ENCODE measurements around the gene TLR8.

Gene TLR8

DNA sequence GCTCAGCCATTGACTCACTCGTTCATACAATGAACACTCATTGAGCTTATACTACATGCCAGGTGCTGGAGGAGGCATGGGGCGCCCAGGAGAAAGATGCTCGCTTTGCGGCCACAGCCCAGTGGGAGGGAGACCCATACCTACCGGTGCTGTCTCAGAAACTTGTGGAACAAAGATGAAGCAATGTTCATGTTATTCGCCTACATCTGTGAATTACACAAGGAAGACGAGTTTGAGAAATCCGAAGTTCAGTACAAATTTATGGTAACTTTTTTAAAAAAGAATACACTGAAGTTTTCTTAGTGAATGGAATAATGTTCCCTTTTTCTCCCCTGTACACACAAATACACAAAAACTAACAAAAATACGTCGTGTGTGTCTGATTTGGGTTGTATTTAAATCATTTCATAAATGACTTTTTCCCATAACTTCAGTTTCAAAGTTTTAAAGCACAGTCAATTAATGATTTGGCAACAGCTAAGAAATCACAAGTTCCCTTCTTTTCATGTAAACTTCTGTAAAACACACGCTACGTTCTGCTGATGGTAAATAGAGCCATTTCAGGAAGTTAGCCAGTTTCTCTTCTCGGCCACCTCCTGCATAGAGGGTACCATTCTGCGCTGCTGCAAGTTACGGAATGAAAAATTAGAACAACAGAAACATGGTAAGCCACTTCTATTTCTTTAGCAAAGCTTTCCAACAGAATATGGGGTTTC lies at the start of gene TLR8:
TSS of gene TLR8 (plus strand) at position 575 of the 716 bp plus-strand sequence. CDS start at position 662, 87 bp downstream.
- H3K4me1 ChIP-seq (ENCODE audit: control insufficient read depth, insufficient read depth, low read length, unreplicated experiment) = no peaks in the 10 kb centered on the region
- H3K27me3 ChIP-seq (ENCODE audit: insufficient read depth, low read length) = no peaks in the 10 kb centered on the region
- no peak within 1 kb of the TSS for H3K27ac ChIP-seq (ENCODE audit: low read depth, low read length)
- H2AFZ ChIP-seq (ENCODE audit: low read length, unreplicated experiment) = no peak within 1 kb of the TSS
- no peak within 1 kb of the TSS for H3K4me3 ChIP-seq (ENCODE audit: low read depth, low read length)
- no peaks in the 10 kb centered on the region for H3K79me2 ChIP-seq (ENCODE audit: control insufficient read depth, insufficient read depth, low read length, unreplicated experiment)
- H3K36me3 ChIP-seq (ENCODE audit: insufficient read depth, low read length) = no peaks in the 10 kb centered on the region

DNA sequence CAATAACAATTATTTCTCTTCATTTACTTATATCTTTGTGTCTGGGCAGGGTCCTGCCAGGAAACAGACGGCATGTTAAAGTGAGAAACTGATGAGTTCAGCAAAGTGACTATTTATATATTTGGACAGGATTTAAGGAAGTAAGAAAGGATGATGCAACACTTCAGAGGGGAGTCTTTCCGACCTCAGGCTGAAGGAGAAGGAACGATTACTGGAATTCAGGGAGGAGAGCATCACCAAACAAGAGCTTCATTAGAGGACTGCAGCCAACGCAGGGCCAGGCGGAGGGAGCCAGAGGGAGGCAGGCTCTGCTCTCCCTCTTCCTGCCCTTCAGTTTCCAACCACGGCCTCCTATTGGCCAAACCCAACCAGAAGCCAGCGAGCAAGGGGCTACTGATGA lies 41.1 kb upstream of the TLR8 start:
- Histone ChIP-seq H2AFZ (ENCODE audit: low read length, unreplicated experiment) (no peak overlapping the region), H3K27ac (ENCODE audit: low read depth, low read length) (no peak overlapping the region), H3K36me3 (ENCODE audit: insufficient read depth, low read length) (no peaks in the 10 kb centered on the region), H3K4me3 (ENCODE audit: low read depth, low read length) (no peak overlapping the region), H3K4me1 (ENCODE audit: control insufficient read depth, insufficient read depth, low read length, unreplicated experiment) (no peaks in the 10 kb centered on the region), H3K27me3 (ENCODE audit: insufficient read depth, low read length) (0 out of 2 replicates have a peak, but pooled peaks cover 4% of the 10 kb centered on the region), H3K79me2 (ENCODE audit: control insufficient read depth, insufficient read depth, low read length, unreplicated experiment) (no peaks in the 10 kb centered on the region)

GRCh38 chrX:12866451-12867377 lies 39.7 kb upstream of the TLR8 start, which contains the start of gene TLR7:
Gene TLR7 (plus strand): TSS chrX:12867072. CDS start chrX:12867579, 507 bp downstream.
- no peaks in the 10 kb centered on the region for H3K4me1 ChIP-seq (ENCODE audit: control insufficient read depth, insufficient read depth, low read length, unreplicated experiment)
- no peaks in the 10 kb centered on the region for H3K36me3 ChIP-seq (ENCODE audit: insufficient read depth, low read length)
- H2AFZ ChIP-seq (ENCODE audit: low read length, unreplicated experiment) = no peak within 1 kb of the TSS
- H3K27ac ChIP-seq (ENCODE audit: low read depth, low read length) = no peak within 1 kb of the TSS
- no peaks in the 10 kb centered on the region for H3K79me2 ChIP-seq (ENCODE audit: control insufficient read depth, insufficient read depth, low read length, unreplicated experiment)
- 0 out of 2 replicates have a peak, but pooled peaks cover 4% of the 10 kb centered on the region for H3K27me3 ChIP-seq (ENCODE audit: insufficient read depth, low read length)
- H3K4me3 ChIP-seq (ENCODE audit: low read depth, low read length) = no peak within 1 kb of the TSS

DNA sequence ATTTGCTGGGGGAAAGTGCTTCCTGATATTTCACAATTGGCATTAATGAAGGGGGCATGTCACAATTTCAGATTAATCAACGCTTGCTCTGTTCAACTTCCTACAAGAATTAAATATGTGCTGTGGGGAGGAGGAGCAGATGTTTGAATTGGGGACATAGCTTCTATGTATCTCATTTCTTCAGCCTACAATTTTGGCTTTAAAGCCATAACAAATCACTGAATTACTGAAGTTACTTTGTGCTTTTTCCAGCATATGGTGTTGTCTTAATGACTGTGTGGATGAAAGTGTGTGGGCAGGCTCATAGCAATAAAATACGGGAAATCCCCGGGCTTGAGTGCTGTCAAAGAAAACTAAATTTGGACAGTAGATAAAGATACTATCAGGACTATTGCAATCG lies 38.7 kb upstream of the TLR8 start:
- no peak overlapping the region for H3K27ac ChIP-seq (ENCODE audit: low read depth, low read length)
- no peak overlapping the region for H2AFZ ChIP-seq (ENCODE audit: low read length, unreplicated experiment)
- H3K36me3 ChIP-seq (ENCODE audit: insufficient read depth, low read length) = no peaks in the 10 kb centered on the region
- no peaks in the 10 kb centered on the region for H3K79me2 ChIP-seq (ENCODE audit: control insufficient read depth, insufficient read depth, low read length, unreplicated experiment)
- no peaks in the 10 kb centered on the region for H3K4me1 ChIP-seq (ENCODE audit: control insufficient read depth, insufficient read depth, low read length, unreplicated experiment)
- H3K27me3 ChIP-seq (ENCODE audit: insufficient read depth, low read length) = 0 out of 2 replicates have a peak, but pooled peaks cover 4% of the 10 kb centered on the region
- H3K4me3 ChIP-seq (ENCODE audit: low read depth, low read length) = no peak overlapping the region

DNA sequence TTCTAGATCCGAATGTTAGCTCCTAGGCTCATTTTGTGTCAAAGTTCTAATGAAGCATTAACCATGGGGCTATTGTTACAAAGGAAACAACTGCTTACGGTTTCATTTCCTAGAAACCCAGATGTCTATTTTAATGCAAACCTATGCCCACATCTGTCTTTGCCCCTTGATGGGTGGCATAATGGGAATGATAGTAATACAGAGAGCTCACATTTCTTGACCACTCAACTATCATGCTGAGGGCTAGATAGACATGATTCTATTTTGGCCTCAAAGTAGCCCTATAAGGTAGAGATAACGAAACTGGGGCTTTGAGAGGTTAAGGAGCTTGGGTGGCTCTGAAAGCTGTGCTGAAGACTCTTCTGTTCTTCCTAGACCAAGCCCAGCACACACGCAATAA lies 37.7 kb upstream of the TLR8 start:
- Histone ChIP-seq H3K79me2 (ENCODE audit: control insufficient read depth, insufficient read depth, low read length, unreplicated experiment) (no peaks in the 10 kb centered on the region), H3K27ac (ENCODE audit: low read depth, low read length) (no peak overlapping the region), H3K4me3 (ENCODE audit: low read depth, low read length) (no peak overlapping the region), H3K36me3 (ENCODE audit: insufficient read depth, low read length) (no peaks in the 10 kb centered on the region), H3K4me1 (ENCODE audit: control insufficient read depth, insufficient read depth, low read length, unreplicated experiment) (no peaks in the 10 kb centered on the region), H3K27me3 (ENCODE audit: insufficient read depth, low read length) (0 out of 2 replicates have a peak, but pooled peaks cover 4% of the 10 kb centered on the region), H2AFZ (ENCODE audit: low read length, unreplicated experiment) (no peak overlapping the region)

- Histone ChIP-seq H3K36me3 (ENCODE audit: insufficient read depth, low read length) (no peaks in the 10 kb centered on the region), H3K4me1 (ENCODE audit: control insufficient read depth, insufficient read depth, low read length, unreplicated experiment) (no peaks in the 10 kb centered on the region), H3K79me2 (ENCODE audit: control insufficient read depth, insufficient read depth, low read length, unreplicated experiment) (no peaks in the 10 kb centered on the region), H3K27ac (ENCODE audit: low read depth, low read length) (no peak overlapping the region), H3K27me3 (ENCODE audit: insufficient read depth, low read length) (0 out of 2 replicates have a peak, but pooled peaks cover 4% of the 10 kb centered on the region), H3K4me3 (ENCODE audit: low read depth, low read length) (no peak overlapping the region), H2AFZ (ENCODE audit: low read length, unreplicated experiment) (no peak overlapping the region)
Observed at GRCh38 chrX:12871257-12871656, 35.2 kb upstream of the TLR8 start.

DNA sequence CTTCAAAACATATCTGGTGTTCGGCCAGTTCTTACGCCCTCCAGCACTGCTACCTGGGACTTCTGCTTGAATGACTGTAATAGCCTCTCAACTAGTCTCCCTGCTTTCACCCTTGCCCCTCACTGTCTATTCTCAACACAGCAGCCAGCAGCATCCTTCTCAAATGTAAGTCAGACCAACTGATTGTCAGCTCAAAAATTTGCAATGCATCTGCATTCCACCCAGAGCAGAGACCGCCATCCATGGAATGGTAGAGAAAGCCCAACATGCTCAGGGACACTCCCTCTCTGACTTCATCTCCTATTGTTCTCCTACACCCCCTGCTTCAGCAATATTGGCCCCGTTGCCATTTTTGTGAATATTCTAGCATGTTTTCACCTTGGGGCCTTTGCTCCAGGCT lies 33.7 kb upstream of the TLR8 start:
- Histone ChIP-seq H3K27me3 (ENCODE audit: insufficient read depth, low read length) (no peaks in the 10 kb centered on the region), H3K79me2 (ENCODE audit: control insufficient read depth, insufficient read depth, low read length, unreplicated experiment) (no peaks in the 10 kb centered on the region), H3K4me3 (ENCODE audit: low read depth, low read length) (no peak overlapping the region), H3K36me3 (ENCODE audit: insufficient read depth, low read length) (no peaks in the 10 kb centered on the region), H3K4me1 (ENCODE audit: control insufficient read depth, insufficient read depth, low read length, unreplicated experiment) (no peaks in the 10 kb centered on the region), H3K27ac (ENCODE audit: low read depth, low read length) (no peak overlapping the region), H2AFZ (ENCODE audit: low read length, unreplicated experiment) (no peak overlapping the region)

DNA sequence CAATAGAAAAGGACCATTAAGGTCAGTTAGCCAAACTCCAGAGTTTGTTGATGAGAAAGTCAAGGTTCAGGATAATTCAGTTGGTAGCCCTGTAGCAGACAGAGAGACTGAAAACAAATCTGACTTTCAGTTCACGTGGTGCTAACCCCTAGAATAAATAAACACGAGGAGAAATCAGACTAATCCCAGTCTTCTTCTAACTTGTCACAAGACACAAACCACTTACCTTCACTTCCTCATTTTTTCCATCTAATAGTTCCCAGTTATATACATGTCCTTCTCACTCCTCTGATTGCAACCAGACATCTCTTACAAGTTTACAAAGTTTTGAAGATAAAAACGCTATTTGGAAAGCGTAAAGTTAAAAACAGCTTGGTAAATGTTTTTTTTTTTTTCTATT lies 31.8 kb upstream of the TLR8 start:
- Histone ChIP-seq H3K36me3 (ENCODE audit: insufficient read depth, low read length) (no peaks in the 10 kb centered on the region), H3K79me2 (ENCODE audit: control insufficient read depth, insufficient read depth, low read length, unreplicated experiment) (no peaks in the 10 kb centered on the region), H2AFZ (ENCODE audit: low read length, unreplicated experiment) (no peak overlapping the region), H3K27me3 (ENCODE audit: insufficient read depth, low read length) (no peaks in the 10 kb centered on the region), H3K4me1 (ENCODE audit: control insufficient read depth, insufficient read depth, low read length, unreplicated experiment) (no peaks in the 10 kb centered on the region), H3K4me3 (ENCODE audit: low read depth, low read length) (no peak overlapping the region), H3K27ac (ENCODE audit: low read depth, low read length) (no peak overlapping the region)

- Histone ChIP-seq H3K27ac (ENCODE audit: low read depth, low read length) (no peak overlapping the region), H3K36me3 (ENCODE audit: insufficient read depth, low read length) (no peaks in the 10 kb centered on the region), H2AFZ (ENCODE audit: low read length, unreplicated experiment) (no peak overlapping the region), H3K79me2 (ENCODE audit: control insufficient read depth, insufficient read depth, low read length, unreplicated experiment) (no peaks in the 10 kb centered on the region), H3K4me1 (ENCODE audit: control insufficient read depth, insufficient read depth, low read length, unreplicated experiment) (no peaks in the 10 kb centered on the region), H3K4me3 (ENCODE audit: low read depth, low read length) (no peak overlapping the region), H3K27me3 (ENCODE audit: insufficient read depth, low read length) (no peaks in the 10 kb centered on the region)
Observed at GRCh38 chrX:12877386-12877785, 29.0 kb upstream of the TLR8 start.

GRCh38 chrX:12878536-12878935 lies 27.9 kb upstream of the TLR8 start:
- Histone ChIP-seq H3K79me2 (ENCODE audit: control insufficient read depth, insufficient read depth, low read length, unreplicated experiment) (no peaks in the 10 kb centered on the region), H2AFZ (ENCODE audit: low read length, unreplicated experiment) (no peak overlapping the region), H3K4me3 (ENCODE audit: low read depth, low read length) (no peak overlapping the region), H3K27ac (ENCODE audit: low read depth, low read length) (no peak overlapping the region), H3K27me3 (ENCODE audit: insufficient read depth, low read length) (0 out of 2 replicates have a peak, but pooled peaks cover 2% of the 10 kb centered on the region), H3K4me1 (ENCODE audit: control insufficient read depth, insufficient read depth, low read length, unreplicated experiment) (no peaks in the 10 kb centered on the region), H3K36me3 (ENCODE audit: insufficient read depth, low read length) (no peaks in the 10 kb centered on the region)

Data from ACC112 (cell line).